ENCODE data around the gene MCC.

MCC gene

GRCh38 chr5:113276001-113276400 is 212.3 kb downstream of the MCC start:
- TF ChIP-seq SIN3A (IDR thresholded peaks at IDR 0.05; ENCODE audit: borderline replicate concordance, insufficient read depth, low read length): no peak
- no peak for TF ChIP-seq POLR2AphosphoS5 (IDR thresholded peaks at IDR 0.05; ENCODE audit: low read depth, low read length)
- no peak for TF ChIP-seq TAF1 (IDR thresholded peaks at IDR 0.05; ENCODE audit: borderline replicate concordance, insufficient read depth, low read length)
- no peak for TF ChIP-seq REST (IDR thresholded peaks at IDR 0.05; ENCODE audit: insufficient read depth in 1 of 2, low read depth in 2 of 2, low read length in 2 of 2)
- TF ChIP-seq FOXP2 (optimal IDR thresholded peaks at IDR 0.05; ENCODE audit: borderline replicate concordance, extremely low read depth, extremely low read length, insufficient read depth): no peak

GRCh38 chr5:113274836-113275414 is 213.3 kb downstream of the MCC start:
- no peak for TF ChIP-seq SIN3A (IDR thresholded peaks at IDR 0.05; ENCODE audit: borderline replicate concordance, insufficient read depth, low read length)
- TF ChIP-seq POLR2AphosphoS5 (IDR thresholded peaks at IDR 0.05; ENCODE audit: low read depth, low read length): no peak
- no peak for TF ChIP-seq TAF1 (IDR thresholded peaks at IDR 0.05; ENCODE audit: borderline replicate concordance, insufficient read depth, low read length)
- no peak for TF ChIP-seq FOXP2 (optimal IDR thresholded peaks at IDR 0.05; ENCODE audit: borderline replicate concordance, extremely low read depth, extremely low read length, insufficient read depth)
- no peak for TF ChIP-seq REST (IDR thresholded peaks at IDR 0.05; ENCODE audit: insufficient read depth in 1 of 2, low read depth in 2 of 2, low read length in 2 of 2)

- no peak for TF ChIP-seq REST (IDR thresholded peaks at IDR 0.05; ENCODE audit: insufficient read depth in 1 of 2, low read depth in 2 of 2, low read length in 2 of 2)
- TF ChIP-seq FOXP2 (optimal IDR thresholded peaks at IDR 0.05; ENCODE audit: borderline replicate concordance, extremely low read depth, extremely low read length, insufficient read depth): no peak
- no peak for TF ChIP-seq TAF1 (IDR thresholded peaks at IDR 0.05; ENCODE audit: borderline replicate concordance, insufficient read depth, low read length)
- TF ChIP-seq SIN3A (IDR thresholded peaks at IDR 0.05; ENCODE audit: borderline replicate concordance, insufficient read depth, low read length): no peak
- no peak for TF ChIP-seq POLR2AphosphoS5 (IDR thresholded peaks at IDR 0.05; ENCODE audit: low read depth, low read length)
Observed at GRCh38 chr5:113273948-113274347, 214.3 kb downstream of the MCC start.

- TF ChIP-seq TAF1 (IDR thresholded peaks at IDR 0.05; ENCODE audit: borderline replicate concordance, insufficient read depth, low read length) (no peak), REST (IDR thresholded peaks at IDR 0.05; ENCODE audit: insufficient read depth in 1 of 2, low read depth in 2 of 2, low read length in 2 of 2) (no peak), FOXP2 (optimal IDR thresholded peaks at IDR 0.05; ENCODE audit: borderline replicate concordance, extremely low read depth, extremely low read length, insufficient read depth) (no peak), POLR2AphosphoS5 (IDR thresholded peaks at IDR 0.05; ENCODE audit: low read depth, low read length) (no peak), SIN3A (IDR thresholded peaks at IDR 0.05; ENCODE audit: borderline replicate concordance, insufficient read depth, low read length) (no peak)
Observed at GRCh38 chr5:113271745-113272454, 216.4 kb downstream of the MCC start.
